H9 (cell line): ENCODE data around the gene SMAD3. TPM values are rescaled to one million over a fixed set of nuclear protein-coding genes. Genes with fewer than 3 reads are reported as not detected.

ENCODE experiments used
- DNase-seq: peaks from one replicate; pipeline ENCODE4 v3.0.0-alpha.2; 2017
- H2AFZ ChIP-seq: one replicate; pipeline ENCODE4 v1.6.1; 2013; ENCODE audit warnings: mild to moderate bottlenecking, low read length, control low read depth, moderate library complexity
- H2AK5ac ChIP-seq: 2 replicates; pipeline ENCODE4 v1.6.1; 2013; ENCODE audit warnings: low read length, control low read depth, mixed read lengths; ENCODE audit not compliant: insufficient read length
- H2BK120ac ChIP-seq: one replicate; pipeline ENCODE4 v1.6.1; 2013; ENCODE audit warnings: low read depth, mild to moderate bottlenecking, low read length, control low read depth, inconsistent platforms; ENCODE audit not compliant: poor library complexity, severe bottlenecking
- H2BK12ac ChIP-seq: 2 replicates; pipeline ENCODE4 v1.6.1; 2013; ENCODE audit warnings: low read length, control low read depth, mixed read lengths, low read depth; ENCODE audit not compliant: insufficient read length
- H2BK15ac ChIP-seq: 2 replicates; pipeline ENCODE4 v1.6.1; 2013; ENCODE audit warnings: low read depth, low read length, control low read depth
- H2BK20ac ChIP-seq: one replicate; pipeline ENCODE4 v1.6.1; 2013; ENCODE audit warnings: low read depth, mild to moderate bottlenecking, low read length, control low read depth, inconsistent platforms; ENCODE audit not compliant: poor library complexity, severe bottlenecking
- H2BK5ac ChIP-seq: 2 replicates; pipeline ENCODE4 v1.6.1; 2013; ENCODE audit warnings: low read length, control low read depth, mixed read lengths; ENCODE audit not compliant: insufficient read length
- H3K14ac ChIP-seq: 2 replicates; pipeline ENCODE4 v1.6.1; 2013; ENCODE audit warnings: low read length, control low read depth; ENCODE audit not compliant: insufficient read depth
- H3K18ac ChIP-seq: 2 replicates; pipeline ENCODE4 v1.6.1; 2013; ENCODE audit warnings: low read depth, mild to moderate bottlenecking, mixed read lengths, low read length, control low read depth; ENCODE audit not compliant: insufficient read length
- H3K23ac ChIP-seq: 2 replicates; pipeline ENCODE4 v1.6.1; 2013; ENCODE audit warnings: low read length, control low read depth, mixed read lengths, low read depth; ENCODE audit not compliant: insufficient read length
- H3K23me2 ChIP-seq: 2 replicates; pipeline ENCODE4 v1.6.1; 2013; ENCODE audit warnings: low read depth, mild to moderate bottlenecking, mixed read lengths, low read length, control low read depth; ENCODE audit not compliant: insufficient read length, poor library complexity, severe bottlenecking
- H3K27ac ChIP-seq: 2 replicates; pipeline ENCODE4 v1.5.1; 2013; ENCODE audit warnings: low read length, control low read depth, mixed read lengths, low read depth; ENCODE audit not compliant: insufficient read length
- H3K27me3 ChIP-seq: 2 replicates; pipeline ENCODE4 v1.6.1; 2013; ENCODE audit warnings: low read length, control low read depth, inconsistent platforms; ENCODE audit not compliant: insufficient read depth
- H3K4ac ChIP-seq: 2 replicates; pipeline ENCODE4 v1.6.1; 2013; ENCODE audit warnings: low read depth, mild to moderate bottlenecking, control low read depth, inconsistent platforms, low read length, moderate library complexity
- H3K4me1 ChIP-seq: 2 replicates; pipeline ENCODE4 v1.6.1; 2013; ENCODE audit warnings: low read length, control low read depth, inconsistent platforms; ENCODE audit not compliant: insufficient read depth
- H3K4me2 ChIP-seq: 2 replicates; pipeline ENCODE4 v1.6.1; 2013; ENCODE audit warnings: low read length, control low read depth, mixed read lengths; ENCODE audit not compliant: insufficient read length, insufficient read depth
- H3K56ac ChIP-seq: 2 replicates; pipeline ENCODE4 v1.6.1; 2013; ENCODE audit warnings: low read depth, mild to moderate bottlenecking, mixed read lengths, low read length, control low read depth; ENCODE audit not compliant: insufficient read length
- H3K79me1 ChIP-seq: 2 replicates; pipeline ENCODE4 v1.6.1; 2013; ENCODE audit warnings: low read depth, mild to moderate bottlenecking, moderate library complexity, low read length, control low read depth, inconsistent platforms; ENCODE audit not compliant: insufficient read depth, poor library complexity, severe bottlenecking
- H3K79me2 ChIP-seq: 2 replicates; pipeline ENCODE4 v1.6.1; 2013; ENCODE audit warnings: low read length, control low read depth, inconsistent platforms; ENCODE audit not compliant: insufficient read depth
- H3K9ac ChIP-seq: 2 replicates; pipeline ENCODE4 v1.6.1; 2013; ENCODE audit warnings: low read length, control low read depth, mixed read lengths; ENCODE audit not compliant: insufficient read length; ENCODE audit errors: extremely low read depth
- H3K9me3 ChIP-seq: one replicate; pipeline ENCODE4 v1.6.1; 2013; ENCODE audit warnings: low read depth, low read length, inconsistent platforms; ENCODE audit not compliant: control insufficient read depth
- H3T11ph ChIP-seq: one replicate; pipeline ENCODE4 v1.6.1; 2013; ENCODE audit warnings: mild to moderate bottlenecking, low read length, control low read depth, inconsistent platforms
- H4K20me1 ChIP-seq: one replicate; pipeline ENCODE4 v1.6.1; 2013; ENCODE audit not compliant: control insufficient read depth, insufficient read length, insufficient read depth
- H4K5ac ChIP-seq: 2 replicates; pipeline ENCODE4 v1.6.1; 2013; ENCODE audit warnings: low read depth, mild to moderate bottlenecking, mixed read lengths, low read length, control low read depth; ENCODE audit not compliant: insufficient read length
- H4K8ac ChIP-seq: replicated peaks from 2 replicates; pipeline ENCODE4 v1.6.1; 2013; ENCODE audit warnings: low read length, control low read depth, mixed read lengths, low read depth; ENCODE audit not compliant: insufficient read length
- H4K91ac ChIP-seq: 2 replicates; pipeline ENCODE4 v1.6.1; 2013; ENCODE audit warnings: low read depth, mild to moderate bottlenecking, moderate library complexity, mixed read lengths, low read length, control low read depth; ENCODE audit not compliant: insufficient read length
- H3K27ac Mint-ChIP-seq, 3 experiments: 2 replicates in 2 of 3; 3 replicates in 1 of 3; pipeline ENCODE4 v1.8.0; 2020 to 2021; ENCODE audit warnings: mixed read lengths in 3 of 3, mild to moderate bottlenecking in 1 of 3, moderate library complexity in 1 of 3
- H3K27me3 Mint-ChIP-seq: 2 replicates; pipeline ENCODE4 v1.8.0; 2021; ENCODE audit warnings: low read depth, mild to moderate bottlenecking, moderate library complexity, mixed read lengths
- H3K36me3 Mint-ChIP-seq, 3 experiments: 2 replicates in 2 of 3; 3 replicates in 1 of 3; pipeline ENCODE4 v1.8.0; 2020 to 2021; ENCODE audit warnings: low read depth in 3 of 3, mixed read lengths in 3 of 3; ENCODE audit not compliant: insufficient read depth in 1 of 3
- H3K4me1 Mint-ChIP-seq, 2 experiments: 2 replicates each; pipeline ENCODE4 v1.8.0; 2020; ENCODE audit warnings: mixed read lengths in 2 of 2
- H3K4me3 Mint-ChIP-seq, 2 experiments: 2 replicates in 1 of 2; 3 replicates in 1 of 2; pipeline ENCODE4 v1.8.0; 2020 to 2021; ENCODE audit warnings: mild to moderate bottlenecking in 2 of 2, mixed read lengths in 2 of 2, moderate library complexity in 1 of 2
- H3K9me3 Mint-ChIP-seq, 2 experiments: 2 replicates in 1 of 2; 3 replicates in 1 of 2; pipeline ENCODE4 v1.8.0; 2020; ENCODE audit warnings: mild to moderate bottlenecking in 2 of 2, mixed read lengths in 2 of 2, moderate library complexity in 1 of 2
- WGBS: extraction: QIAGEN DNeasy Blood & Tissue Kit; methylation state at CpG from one replicate; pipeline ENCODE4 v1.1.7; 2013; ENCODE audit warnings: missing lambda C conversion rate, low lambda C conversion rate, mixed read lengths; ENCODE audit not compliant: insufficient read length; ENCODE audit errors: extremely low coverage; 5-methylcytosine and 5-hydroxymethylcytosine counted together
- total RNA-seq: library from RNA; stranded (reverse); gene quantifications from 2 replicates; pipeline ENCODE4 v1.2.1, GENCODE V29; 2021
- TF ChIP-seq, protein P1 (sequence below): fragments of 200-600 bp; sonication (generic); conservative IDR thresholded peaks from 3 replicates; pipeline ENCODE4 v1.8.0; 2021; ENCODE audit warnings: antibody characterized with exemption, mild to moderate bottlenecking

The SMAD3 gene
- total RNA-seq, 1 experiment from 2014 or later: 26.7 TPM

DNA sequence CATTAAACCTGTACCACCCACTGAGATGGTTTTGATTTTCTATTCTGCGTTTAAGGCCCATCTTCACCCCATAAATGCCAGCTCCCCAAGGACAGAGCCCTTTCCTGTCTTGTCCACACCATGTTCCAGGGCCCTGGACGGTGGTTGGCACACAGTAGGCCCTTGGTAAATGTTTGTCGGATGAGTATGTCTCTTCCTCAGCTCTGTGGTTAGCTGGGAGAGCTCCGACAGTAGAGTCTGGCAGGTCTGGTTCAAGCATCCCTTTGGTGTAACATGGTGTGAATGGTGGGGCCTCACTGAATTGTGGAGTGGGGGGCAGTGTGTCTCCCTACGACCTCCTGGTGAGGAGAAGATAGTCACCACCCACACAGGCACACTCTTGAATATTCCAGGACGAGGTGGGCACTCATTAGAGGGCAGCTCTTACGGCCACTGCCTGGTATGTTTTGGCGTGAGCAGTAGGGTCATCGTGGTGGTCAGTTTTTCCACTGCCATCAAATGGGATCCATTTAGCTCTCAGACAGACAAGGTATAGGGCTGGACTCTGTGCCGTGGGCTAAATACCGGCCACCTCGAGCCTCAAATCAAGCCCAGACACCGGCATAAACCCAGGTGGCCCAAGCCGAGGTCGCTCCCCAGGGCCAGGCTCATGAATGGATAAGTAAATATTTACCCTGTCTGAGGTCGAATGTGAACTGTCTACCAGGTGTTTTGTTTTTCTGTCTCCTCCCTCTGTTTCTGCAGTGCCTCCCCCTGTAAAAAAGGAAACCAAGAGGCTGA is 61.3 kb downstream of the SMAD3 start:
- Histone ChIP-seq H3K56ac (no peak overlapping the region), H2BK20ac (no peak overlapping the region), H3K27me3 (no peaks in the 10 kb centered on the region), H4K20me1 (no peaks in the 10 kb centered on the region), H4K91ac (no peak overlapping the region), H3K27ac (no peak overlapping the region), H4K5ac (no peak overlapping the region), H4K8ac (no peak overlapping the region), H3K18ac (no peak overlapping the region), H2AFZ (no peak overlapping the region), H3K79me1 (no peaks in the 10 kb centered on the region), H2BK120ac (no peak overlapping the region), H3K79me2 (no peaks in the 10 kb centered on the region; the same call in 1 of the 2 replicates), H2BK5ac (no peak overlapping the region), H3K4me1 (peaks cover 6% of the 10 kb centered on the region; the same call in 1 of the 2 replicates), H3T11ph (no peak overlapping the region), H3K4ac (no peak overlapping the region), H2AK5ac (no peak overlapping the region), H3K9ac (no peak overlapping the region), H3K23ac (no peak overlapping the region), H3K9me3 (no peaks in the 10 kb centered on the region), H3K23me2 (no peaks in the 10 kb centered on the region), H3K14ac (no peak overlapping the region), H3K4me2 (no peak overlapping the region), H2BK15ac (no peak overlapping the region), H2BK12ac (no peak overlapping the region)
- H3K4me3 Mint-ChIP-seq: no peak overlapping the region
- H3K4me1 Mint-ChIP-seq: peaks cover 30 to 32% of the 10 kb centered on the region in 2 experiments
- no peaks in the 10 kb centered on the region for H3K9me3 Mint-ChIP-seq
- WGBS: no CpG with 5 or more reads among the region's 16 CpGs
- TF ChIP-seq, protein P1, sequence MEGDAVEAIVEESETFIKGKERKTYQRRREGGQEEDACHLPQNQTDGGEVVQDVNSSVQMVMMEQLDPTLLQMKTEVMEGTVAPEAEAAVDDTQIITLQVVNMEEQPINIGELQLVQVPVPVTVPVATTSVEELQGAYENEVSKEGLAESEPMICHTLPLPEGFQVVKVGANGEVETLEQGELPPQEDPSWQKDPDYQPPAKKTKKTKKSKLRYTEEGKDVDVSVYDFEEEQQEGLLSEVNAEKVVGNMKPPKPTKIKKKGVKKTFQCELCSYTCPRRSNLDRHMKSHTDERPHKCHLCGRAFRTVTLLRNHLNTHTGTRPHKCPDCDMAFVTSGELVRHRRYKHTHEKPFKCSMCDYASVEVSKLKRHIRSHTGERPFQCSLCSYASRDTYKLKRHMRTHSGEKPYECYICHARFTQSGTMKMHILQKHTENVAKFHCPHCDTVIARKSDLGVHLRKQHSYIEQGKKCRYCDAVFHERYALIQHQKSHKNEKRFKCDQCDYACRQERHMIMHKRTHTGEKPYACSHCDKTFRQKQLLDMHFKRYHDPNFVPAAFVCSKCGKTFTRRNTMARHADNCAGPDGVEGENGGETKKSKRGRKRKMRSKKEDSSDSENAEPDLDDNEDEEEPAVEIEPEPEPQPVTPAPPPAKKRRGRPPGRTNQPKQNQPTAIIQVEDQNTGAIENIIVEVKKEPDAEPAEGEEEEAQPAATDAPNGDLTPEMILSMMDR: no peak
- DNase-seq: no peak
- no peaks in the 10 kb centered on the region for H3K27me3 Mint-ChIP-seq
- H3K36me3 Mint-ChIP-seq: peaks cover 0 to 5% (median 0%) of the 10 kb centered on the region in 3 experiments; a peak in 1 of 7 replicates
- peak overlapping the region in 1 of 3 experiments; percentile 87; a peak in 2 of 7 replicates for H3K27ac Mint-ChIP-seq
